Kidney (tissue), 14 donors: ENCODE data around the gene DISC1. TPM values are rescaled to one million over a fixed set of nuclear protein-coding genes. Genes with fewer than 3 reads are reported as not detected.
"Not testable (repeated sequence)": the region's sequence is repeated elsewhere in the genome, so short reads cannot be mapped to it uniquely, and the experiment has no call there.

ENCODE experiments used
- DNase-seq, 5 donors: peaks; one replicate each; pipeline ENCODE4 v3.0.0-alpha.2; 2013 to 2020
- FAIRE-seq: peaks from 2 replicates; lab custom pipeline; 2012; peaks lifted over from hg19 to GRCh38; lab: Jason Lieb, UNC
- H3K27ac ChIP-seq, 2 donors: one replicate each; pipeline ENCODE4 v1.7.0; 2013; ENCODE audit warnings: low read depth in 2 of 2, low read length in 2 of 2, inconsistent platforms in 1 of 2
- H3K27me3 ChIP-seq: one replicate; pipeline ENCODE4 v1.7.1; 2013; ENCODE audit warnings: low read length, inconsistent platforms; ENCODE audit not compliant: control insufficient read depth, insufficient read depth
- H3K36me3 ChIP-seq, 3 donors: one replicate each; pipeline versions ENCODE4 v1.7.0 to v1.7.1; 2013; ENCODE audit warnings: low read length in 3 of 3, control low read depth in 1 of 3, inconsistent platforms in 1 of 3; ENCODE audit not compliant: insufficient read depth in 3 of 3, control insufficient read depth in 2 of 3
- H3K4me1 ChIP-seq, 3 donors: one replicate each; pipeline versions ENCODE4 v1.7.0 to v1.7.1; 2013; ENCODE audit warnings: low read length in 3 of 3, inconsistent platforms in 1 of 3, low read depth in 1 of 3; ENCODE audit not compliant: control insufficient read depth in 2 of 3, insufficient read depth in 2 of 3
- H3K4me3 ChIP-seq, 3 donors: one replicate each; pipeline versions ENCODE4 v1.7.0 to v1.8.1; 2013; ENCODE audit warnings: low read length in 3 of 3, control low read depth in 1 of 3, inconsistent platforms in 1 of 3
- H3K9ac ChIP-seq, 3 donors: one replicate each; pipeline versions ENCODE4 v1.7.0 to v1.7.1; 2013; ENCODE audit warnings: low read length in 3 of 3, control low read depth in 1 of 3, inconsistent platforms in 1 of 3
- H3K9me3 ChIP-seq, 3 donors: one replicate each; pipeline versions ENCODE4 v1.7.0 to v1.7.1; 2013; ENCODE audit warnings: low read length in 3 of 3, control low read depth in 1 of 3, inconsistent platforms in 1 of 3; ENCODE audit not compliant: control insufficient read depth in 2 of 3, insufficient read depth in 1 of 3
- CTCF ChIP-seq: IDR thresholded peaks from 3 replicates; pipeline ENCODE4 v1.5.1; 2012; ENCODE audit warnings: mild to moderate bottlenecking, moderate library complexity, borderline replicate concordance; ENCODE audit not compliant: insufficient read depth; ENCODE audit errors: extremely low read depth
- intact Hi-C: fragments of 100-400 bp; cut with DNase I; formaldehyde crosslinking; loops from one replicate; pipeline ENCODE4 v1.11.1; 2022
- polyA plus RNA-seq: library from polyadenylated mRNA; stranded (reverse); fragments of 350-450 nt; fragmentation: Illumina TruSeq; extraction: RNeasy Lipid Tissue Mini Kit (QIAGEN cat#74804); gene quantifications from one replicate; pipeline ENCODE4 v1.2.3, GENCODE V29; 2014; ENCODE audit warnings: low read depth, low replicate concordance; ENCODE audit not compliant: insufficient read depth
- total RNA-seq: library from RNA; stranded (reverse); fragmentation: NEBNext Ultra II Directional; extraction: Animal tissue kit (Norgen Biotek cat#: 25700); gene quantifications from one replicate; pipeline ENCODE4 v1.2.1, GENCODE V29; 2021
- donor health status: control.
- donor health status: control.
- donor health status: control.
- donor health status: control.
- donor health status: control.
- donor health status: DM: yes; HTN: yes; CAD: no.
- donor health status: Normal renal cell carcinoma (clear cell type).

DISC1 gene
- total and polyA plus RNA-seq, 2 donors from 2014 or later = 0.80 to 15.9 TPM

DNA sequence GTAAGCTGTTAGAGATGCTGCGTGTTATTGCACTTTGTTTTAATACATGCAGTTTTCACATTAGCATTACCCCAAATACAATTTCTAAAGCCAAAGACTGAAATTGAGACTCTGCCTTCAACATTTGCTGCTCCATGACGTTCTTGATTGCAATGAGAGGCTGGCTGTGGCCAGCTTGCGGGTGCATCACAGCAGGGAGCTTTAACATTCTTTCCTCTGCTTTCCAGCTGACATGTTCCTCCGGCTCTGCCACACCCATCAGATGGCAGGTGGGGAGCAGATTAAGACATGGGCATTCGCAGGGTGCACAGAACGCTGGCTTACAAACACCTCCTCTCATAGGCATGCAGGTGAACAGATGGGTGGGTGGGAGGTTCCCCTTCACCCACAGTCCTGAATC is 314.1 kb downstream of the DISC1 start:
- intact Hi-C loops = no loop called here
- DNase-seq = no peak
- FAIRE-seq = no peak
- Histone ChIP-seq H3K27ac (no peak overlapping the region), H3K9me3 (no peaks in the 10 kb centered on the region), H3K9ac (no peak overlapping the region), H3K4me1 (no peaks in the 10 kb centered on the region), H3K36me3 (no peaks in the 10 kb centered on the region), H3K4me3 (no peak overlapping the region), H3K27me3 (no peaks in the 10 kb centered on the region)
- no peak for TF ChIP-seq CTCF

DNA sequence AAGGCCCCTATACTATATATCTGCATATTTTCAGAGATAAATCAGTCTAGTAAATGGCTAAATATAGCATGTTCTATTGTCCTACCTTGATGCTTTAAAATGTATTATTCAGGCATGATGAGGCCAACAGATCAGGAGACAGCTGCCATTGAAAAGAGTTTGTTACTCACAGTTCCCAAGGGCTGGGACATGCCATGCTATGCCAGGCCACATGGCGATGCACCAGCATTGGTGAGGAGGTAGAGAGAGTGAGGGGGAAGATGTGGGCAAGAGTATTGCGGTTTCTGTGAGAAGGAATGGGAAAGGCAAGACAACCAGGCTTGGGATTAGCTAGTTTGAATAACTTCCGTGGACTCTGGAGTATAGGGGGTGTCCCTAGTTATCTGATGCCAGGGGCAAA is 316.5 kb downstream of the DISC1 start:
- intact Hi-C loops = no loop called here
- no peak for FAIRE-seq

DNA sequence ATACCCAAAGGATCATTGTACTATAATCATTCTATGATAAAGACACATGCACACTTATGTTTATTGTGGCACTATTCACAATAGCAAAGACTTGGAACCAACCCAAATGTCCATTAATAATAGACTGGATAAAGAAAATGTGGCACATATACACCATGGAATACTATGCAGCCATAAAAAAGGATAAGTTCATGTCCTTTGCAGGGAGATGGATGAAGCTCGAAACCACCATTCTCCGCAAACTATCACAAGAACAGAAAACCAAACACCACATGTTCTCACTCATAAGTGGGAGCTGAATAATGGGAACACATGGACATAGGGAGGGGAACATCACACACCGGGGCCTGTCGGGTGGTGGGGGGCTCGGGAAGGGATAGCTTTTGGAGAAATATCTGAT is 321.5 kb downstream of the DISC1 start:
- H3K9me3 ChIP-seq, FAIRE-seq, H3K27ac ChIP-seq, intact Hi-C loops, DNase-seq, H3K27me3 ChIP-seq, H3K9ac ChIP-seq, H3K36me3 ChIP-seq, H3K4me1 ChIP-seq, H3K4me3 ChIP-seq: not testable (repeated sequence)

More for the DNA sequence above, 316.5 kb downstream of the DISC1 start:
- no peak overlapping the region for H3K4me3 ChIP-seq
- H3K27ac ChIP-seq = no peak overlapping the region
- DNase-seq = no peak
- no peaks in the 10 kb centered on the region for H3K27me3 ChIP-seq
- no peaks in the 10 kb centered on the region for H3K36me3 ChIP-seq
- no peak for TF ChIP-seq CTCF
- H3K9ac ChIP-seq = no peak overlapping the region
- no peaks in the 10 kb centered on the region for H3K9me3 ChIP-seq
- H3K4me1 ChIP-seq = no peaks in the 10 kb centered on the region

- Histone ChIP-seq H3K27me3 (no peaks in the 10 kb centered on the region), H3K9me3 (no peaks in the 10 kb centered on the region), H3K9ac (no peak overlapping the region), H3K36me3 (no peaks in the 10 kb centered on the region), H3K27ac (no peak overlapping the region), H3K4me1 (peaks cover 0 to 1% (median 0%) of the 10 kb centered on the region in 3 donors), H3K4me3 (no peak overlapping the region)
- FAIRE-seq (no peak), DNase-seq (no peak)
- intact Hi-C loops = no loop called here
- no peak for TF ChIP-seq CTCF
Observed at GRCh38 chr1:231949277-231950091, 322.9 kb downstream of the DISC1 start.
